Measurements from ENCODE around the gene LHCGR. TPM values are rescaled to one million over a fixed set of nuclear protein-coding genes. Genes with fewer than 3 reads are reported as not detected.

LHCGR gene
- total RNA-seq: not detected in 2 replicates

- H3K36me3 Mint-ChIP-seq (ENCODE audit: low read depth): no peaks in the 10 kb centered on the region
- no peak for DNase-seq (ENCODE audit: low spot score)
- no peaks in the 10 kb centered on the region for H3K4me1 Mint-ChIP-seq (ENCODE audit: low read depth)
- H3K4me3 Mint-ChIP-seq: no peak within 1 kb of the TSS
- intact Hi-C loops (cut with micrococcal nuclease): no loop called here
- no peaks in the 10 kb centered on the region for H3K9me3 Mint-ChIP-seq
- no peak within 1 kb of the TSS for H3K27ac Mint-ChIP-seq
- peaks cover 15% of the 10 kb centered on the region for H3K27me3 Mint-ChIP-seq (ENCODE audit: insufficient read depth)
These were observed at the start of gene LHCGR for GRCh38 chr2:48755473-48755872. TSS of gene LHCGR (minus strand) at chr2:48755724. CDS start at chr2:48755671, 53 bp downstream.

DNA sequence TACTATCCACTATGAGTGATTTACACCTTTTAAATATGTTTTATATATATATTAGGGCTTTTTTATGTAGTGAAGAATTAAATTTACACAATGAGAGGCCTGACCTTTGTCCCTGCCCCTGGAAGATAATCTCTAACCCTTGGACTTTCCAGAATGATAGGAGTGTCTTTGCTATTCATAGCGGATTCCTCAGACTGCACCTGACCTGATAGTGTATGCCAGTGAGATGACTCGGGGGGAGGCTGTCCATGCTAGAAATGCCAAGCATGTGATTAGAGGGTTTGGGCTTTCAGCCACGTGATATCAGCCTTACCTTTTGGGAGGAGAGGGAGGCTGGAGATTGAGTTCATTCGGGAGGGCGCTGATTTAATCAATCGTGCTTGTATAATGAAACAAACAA, 44.1 kb upstream of the LHCGR start:
- Mint-ChIP-seq H3K27ac (no peak overlapping the region), H3K36me3 (ENCODE audit: low read depth) (no peaks in the 10 kb centered on the region), H3K9me3 (no peaks in the 10 kb centered on the region), H3K4me3 (no peak overlapping the region), H3K27me3 (ENCODE audit: insufficient read depth) (no peaks in the 10 kb centered on the region), H3K4me1 (ENCODE audit: low read depth) (no peaks in the 10 kb centered on the region)
- no peak for DNase-seq (ENCODE audit: low spot score)
- intact Hi-C loops (cut with micrococcal nuclease): no loop called here

DNA sequence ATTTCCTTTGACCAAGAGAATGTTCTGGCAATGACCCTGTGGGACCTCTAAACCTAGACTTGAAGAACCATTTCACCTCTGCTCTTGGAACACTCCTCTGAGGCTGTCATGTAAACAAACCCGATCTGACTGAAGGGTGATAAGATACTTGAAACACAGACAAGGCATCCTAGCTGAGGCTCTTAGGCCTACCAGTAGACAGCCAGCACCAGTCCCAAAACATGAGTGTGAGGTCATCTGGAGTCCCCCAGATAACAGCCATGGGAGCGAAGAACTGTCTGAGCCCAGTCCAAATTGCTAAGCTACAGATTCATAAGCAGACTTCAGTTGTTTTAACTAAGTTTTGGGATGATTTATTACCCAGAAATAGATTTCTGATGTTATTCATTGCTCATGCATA, 39.5 kb upstream of the LHCGR start:
- DNase-seq (ENCODE audit: low spot score): no peak
- intact Hi-C loops (cut with micrococcal nuclease): no loop called here
- Mint-ChIP-seq H3K9me3 (no peaks in the 10 kb centered on the region), H3K4me3 (no peak overlapping the region), H3K27me3 (ENCODE audit: insufficient read depth) (no peaks in the 10 kb centered on the region), H3K27ac (no peak overlapping the region), H3K4me1 (ENCODE audit: low read depth) (no peaks in the 10 kb centered on the region), H3K36me3 (ENCODE audit: low read depth) (no peaks in the 10 kb centered on the region)

DNA sequence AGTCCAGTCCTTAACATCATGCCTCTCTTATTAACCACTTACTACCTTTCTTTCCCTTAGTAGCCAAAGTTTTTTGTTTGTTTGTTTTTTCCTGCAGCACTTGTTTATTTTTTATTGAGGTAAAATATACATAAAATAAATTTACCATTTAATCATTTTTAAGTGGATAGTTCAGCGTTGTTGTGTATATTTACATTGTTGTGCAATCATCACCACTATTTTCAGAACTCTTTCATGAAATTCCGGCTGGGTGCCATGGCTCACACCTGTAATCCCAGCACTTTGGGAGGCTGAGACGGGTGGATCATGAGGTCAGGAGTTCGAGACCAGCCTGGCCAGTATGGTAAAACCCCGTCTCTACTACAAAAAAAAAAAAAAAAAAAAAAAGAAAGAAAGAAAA, 38.1 kb upstream of the LHCGR start:
- intact Hi-C loops (cut with micrococcal nuclease): no loop called here
- H3K9me3 Mint-ChIP-seq: no peaks in the 10 kb centered on the region
- no peaks in the 10 kb centered on the region for H3K27me3 Mint-ChIP-seq (ENCODE audit: insufficient read depth)
- H3K36me3 Mint-ChIP-seq (ENCODE audit: low read depth): no peaks in the 10 kb centered on the region
- no peaks in the 10 kb centered on the region for H3K4me1 Mint-ChIP-seq (ENCODE audit: low read depth)
- H3K4me3 Mint-ChIP-seq: no peak overlapping the region
- no peak overlapping the region for H3K27ac Mint-ChIP-seq
- DNase-seq (ENCODE audit: low spot score): no peak

DNA sequence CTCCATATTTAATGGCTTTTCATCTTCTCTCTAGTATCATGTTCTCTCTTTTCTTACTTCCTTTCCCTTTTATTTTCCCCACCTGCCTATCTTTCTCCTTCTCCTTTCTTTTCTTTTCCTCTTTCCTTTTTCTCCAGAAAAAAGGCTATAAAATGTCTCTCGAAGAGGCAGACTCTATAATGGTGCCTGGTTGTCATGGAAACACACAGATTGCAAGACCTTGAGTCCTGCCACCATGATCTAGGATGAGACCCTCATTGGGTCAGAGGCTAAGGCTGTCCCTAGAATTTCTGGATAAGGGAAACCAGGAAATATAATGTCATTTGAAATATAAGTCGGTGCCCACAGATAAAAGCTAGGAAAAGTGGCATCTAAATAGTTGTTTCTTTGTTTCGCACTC, 36.5 kb upstream of the LHCGR start:
- H3K9me3 Mint-ChIP-seq: no peaks in the 10 kb centered on the region
- no peaks in the 10 kb centered on the region for H3K27me3 Mint-ChIP-seq (ENCODE audit: insufficient read depth)
- intact Hi-C loops (cut with micrococcal nuclease): no loop called here
- H3K4me3 Mint-ChIP-seq: no peak overlapping the region
- no peak for DNase-seq (ENCODE audit: low spot score)
- no peaks in the 10 kb centered on the region for H3K36me3 Mint-ChIP-seq (ENCODE audit: low read depth)
- H3K4me1 Mint-ChIP-seq (ENCODE audit: low read depth): no peaks in the 10 kb centered on the region
- H3K27ac Mint-ChIP-seq: no peak overlapping the region

- intact Hi-C loops (cut with micrococcal nuclease): no loop called here
- no peaks in the 10 kb centered on the region for H3K36me3 Mint-ChIP-seq (ENCODE audit: low read depth)
- no peaks in the 10 kb centered on the region for H3K27me3 Mint-ChIP-seq (ENCODE audit: insufficient read depth)
- H3K4me3 Mint-ChIP-seq: no peak overlapping the region
- no peaks in the 10 kb centered on the region for H3K4me1 Mint-ChIP-seq (ENCODE audit: low read depth)
- no peak overlapping the region for H3K27ac Mint-ChIP-seq
- DNase-seq (ENCODE audit: low spot score): no peak
- no peaks in the 10 kb centered on the region for H3K9me3 Mint-ChIP-seq
These were observed 35.1 kb upstream of the LHCGR start for GRCh38 chr2:48790407-48791170.

- Mint-ChIP-seq H3K9me3 (no peaks in the 10 kb centered on the region), H3K27me3 (ENCODE audit: insufficient read depth) (no peaks in the 10 kb centered on the region), H3K4me3 (no peak overlapping the region), H3K27ac (no peak overlapping the region), H3K4me1 (ENCODE audit: low read depth) (no peaks in the 10 kb centered on the region), H3K36me3 (ENCODE audit: low read depth) (no peaks in the 10 kb centered on the region)
- DNase-seq (ENCODE audit: low spot score): no peak
- intact Hi-C loops (cut with micrococcal nuclease): no loop called here
These were observed 32.1 kb upstream of the LHCGR start for GRCh38 chr2:48787580-48787979.

DNA sequence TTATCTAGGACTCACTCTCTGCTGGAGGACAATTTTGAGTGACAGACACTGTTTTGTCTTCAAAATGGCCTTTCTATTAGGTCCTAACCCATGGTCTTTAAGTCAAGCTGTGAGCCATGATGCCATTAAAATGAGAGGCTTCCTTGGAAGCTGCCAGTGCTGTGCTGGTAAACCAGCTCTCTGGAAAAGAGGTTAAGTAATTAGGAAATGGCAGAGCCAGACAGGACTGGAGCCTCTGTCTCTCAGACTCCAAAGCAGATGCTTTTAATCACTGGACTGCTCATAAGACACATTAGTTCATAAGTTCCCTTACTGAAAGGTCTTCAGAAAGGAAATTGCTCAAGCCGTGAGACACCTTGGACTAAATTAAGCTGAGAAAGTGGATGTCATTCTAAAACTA, 25.8 kb upstream of the LHCGR start:
- intact Hi-C loops (cut with micrococcal nuclease): no loop called here
- H3K4me1 Mint-ChIP-seq (ENCODE audit: low read depth): no peaks in the 10 kb centered on the region
- no peaks in the 10 kb centered on the region for H3K27me3 Mint-ChIP-seq (ENCODE audit: insufficient read depth)
- H3K9me3 Mint-ChIP-seq: no peaks in the 10 kb centered on the region
- H3K27ac Mint-ChIP-seq: no peak overlapping the region
- no peak overlapping the region for H3K4me3 Mint-ChIP-seq
- H3K36me3 Mint-ChIP-seq (ENCODE audit: low read depth): no peaks in the 10 kb centered on the region
- DNase-seq (ENCODE audit: low spot score): no peak

GRCh38 chr2:48779019-48779716, 23.6 kb upstream of the LHCGR start:
- Mint-ChIP-seq H3K4me1 (ENCODE audit: low read depth) (no peaks in the 10 kb centered on the region), H3K27me3 (ENCODE audit: insufficient read depth) (no peaks in the 10 kb centered on the region), H3K36me3 (ENCODE audit: low read depth) (no peaks in the 10 kb centered on the region), H3K4me3 (no peak overlapping the region), H3K9me3 (no peaks in the 10 kb centered on the region), H3K27ac (no peak overlapping the region)
- intact Hi-C loops (cut with micrococcal nuclease): no loop called here
- no peak for DNase-seq (ENCODE audit: low spot score)

DNA sequence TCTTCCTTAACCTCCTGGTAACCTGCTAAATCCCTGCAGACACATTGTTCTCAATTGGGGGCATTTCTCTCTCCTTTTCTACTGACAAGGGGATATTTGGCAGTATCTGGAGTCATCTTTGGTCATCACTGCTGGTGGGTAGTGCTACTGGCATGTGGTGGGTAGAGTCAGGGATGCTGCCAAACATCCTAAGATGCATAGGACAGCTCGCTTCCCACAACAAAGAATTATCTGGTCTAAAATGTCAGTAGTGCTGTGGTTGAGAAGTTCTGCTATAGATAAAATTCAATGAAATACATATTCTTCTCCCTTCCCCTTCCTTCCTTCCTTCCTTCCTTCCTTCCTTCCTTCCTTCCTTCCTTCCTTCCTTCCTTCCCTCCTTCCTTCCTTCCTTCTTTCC, 18.7 kb upstream of the LHCGR start:
- Mint-ChIP-seq H3K36me3 (ENCODE audit: low read depth) (no peaks in the 10 kb centered on the region), H3K4me1 (ENCODE audit: low read depth) (no peaks in the 10 kb centered on the region), H3K9me3 (no peaks in the 10 kb centered on the region), H3K27me3 (ENCODE audit: insufficient read depth) (no peaks in the 10 kb centered on the region), H3K27ac (no peak overlapping the region), H3K4me3 (no peak overlapping the region)
- intact Hi-C loops (cut with micrococcal nuclease): no loop called here
- no peak for DNase-seq (ENCODE audit: low spot score)

GRCh38 chr2:48771241-48772014, 15.9 kb upstream of the LHCGR start:
- Mint-ChIP-seq H3K27me3 (ENCODE audit: insufficient read depth) (no peaks in the 10 kb centered on the region), H3K27ac (no peak overlapping the region), H3K9me3 (no peaks in the 10 kb centered on the region), H3K4me3 (no peak overlapping the region), H3K4me1 (ENCODE audit: low read depth) (no peaks in the 10 kb centered on the region), H3K36me3 (ENCODE audit: low read depth) (no peaks in the 10 kb centered on the region)
- no peak for DNase-seq (ENCODE audit: low spot score)
- intact Hi-C loops (cut with micrococcal nuclease): no loop called here

GRCh38 chr2:48770181-48770580, 14.7 kb upstream of the LHCGR start:
- intact Hi-C loops (cut with micrococcal nuclease): no loop called here
- peaks cover 2% of the 10 kb centered on the region for H3K27me3 Mint-ChIP-seq (ENCODE audit: insufficient read depth)
- no peaks in the 10 kb centered on the region for H3K36me3 Mint-ChIP-seq (ENCODE audit: low read depth)
- no peaks in the 10 kb centered on the region for H3K9me3 Mint-ChIP-seq
- DNase-seq (ENCODE audit: low spot score): no peak
- H3K27ac Mint-ChIP-seq: no peak overlapping the region
- no peak overlapping the region for H3K4me3 Mint-ChIP-seq
- H3K4me1 Mint-ChIP-seq (ENCODE audit: low read depth): no peaks in the 10 kb centered on the region

- no peaks in the 10 kb centered on the region for H3K36me3 Mint-ChIP-seq (ENCODE audit: low read depth)
- intact Hi-C loops (cut with micrococcal nuclease): no loop called here
- no peaks in the 10 kb centered on the region for H3K4me1 Mint-ChIP-seq (ENCODE audit: low read depth)
- peaks cover 7% of the 10 kb centered on the region for H3K27me3 Mint-ChIP-seq (ENCODE audit: insufficient read depth)
- no peak overlapping the region for H3K27ac Mint-ChIP-seq
- DNase-seq (ENCODE audit: low spot score): no peak
- H3K4me3 Mint-ChIP-seq: no peak overlapping the region
- H3K9me3 Mint-ChIP-seq: no peaks in the 10 kb centered on the region
These were observed 13.1 kb upstream of the LHCGR start for GRCh38 chr2:48768669-48769068.

Data from activated T-helper 1 cell treated with anti-CD3 and anti-CD28 coated beads, Interleukin-12 subunit alpha, Interleukin-12 subunit beta, Interleukin-2, Interleukin-4 antibody, amounts not matched to agents 30 ng/mL and 10 ng/mL and 1 ng/mL, durations not matched to agents 14 hours and 24 hours and 36 hours (primary cell).